DMS153 (cell line): Measurements from ENCODE around the gene LCN2.
"Not testable (repeated sequence)": the region's sequence is repeated elsewhere in the genome, so short reads cannot be mapped to it uniquely, and the experiment has no call there.

ENCODE experiments used
- DNase-seq: peaks from one replicate; lab custom pipeline; 2025; lab: John Stamatoyannopoulos, UW

LCN2 gene

GRCh38 chr9:128128836-128129590, 20.2 kb upstream of the LCN2 start:
- no peak for DNase-seq

DNA sequence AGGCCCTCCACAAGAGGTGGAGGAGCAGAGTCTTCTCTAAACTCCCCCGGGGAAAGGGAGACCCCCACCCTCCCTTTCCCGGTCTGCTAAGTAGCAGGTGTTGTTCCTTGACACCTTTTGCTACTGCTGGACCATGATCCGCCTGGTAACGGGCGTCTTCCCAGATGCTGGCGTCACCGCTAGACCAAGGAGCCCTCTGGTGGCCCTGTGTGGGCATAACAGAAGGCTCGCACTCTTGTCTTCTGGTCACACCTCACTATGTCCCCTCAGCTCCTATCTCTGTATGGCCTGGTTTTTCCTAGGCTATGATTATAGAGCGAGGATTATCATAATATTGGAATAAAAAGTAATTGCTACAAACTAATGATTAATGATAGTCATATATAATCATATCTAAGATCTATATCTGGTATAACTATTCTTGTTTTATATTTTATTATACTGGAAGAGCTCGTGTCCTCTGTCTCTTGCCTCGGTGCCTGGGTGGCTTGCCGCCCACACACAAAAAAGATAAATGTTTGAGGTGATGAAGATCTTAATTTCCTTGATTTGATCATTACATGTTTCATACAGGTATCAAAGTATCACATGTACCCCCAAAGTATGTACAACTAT, 19.2 kb upstream of the LCN2 start:
- DNase-seq, result not testable (repeated sequence)

DNA sequence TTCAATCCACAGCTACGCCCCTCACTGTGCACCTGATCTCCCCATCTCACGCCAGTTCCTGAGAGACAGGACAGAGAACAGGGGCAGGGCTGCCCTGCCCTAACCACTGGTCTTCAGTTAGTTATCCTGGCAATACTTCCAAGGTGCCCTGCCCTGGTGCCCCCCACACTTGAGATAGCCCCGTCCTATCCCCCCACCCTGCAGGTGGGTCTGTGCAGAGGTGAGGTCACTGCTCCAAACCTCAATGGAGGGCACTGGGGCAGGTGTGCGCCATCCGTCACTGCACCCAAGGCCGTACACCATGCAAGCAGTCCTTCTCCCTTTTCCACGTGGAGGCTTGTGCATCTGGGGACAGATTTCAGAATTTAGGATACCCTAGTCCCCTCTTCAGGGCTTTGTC, 18.6 kb upstream of the LCN2 start:
- not testable (repeated sequence) for DNase-seq

- not testable (repeated sequence) for DNase-seq
Observed at GRCh38 chr9:128131346-128131745, 17.9 kb upstream of the LCN2 start.

DNA sequence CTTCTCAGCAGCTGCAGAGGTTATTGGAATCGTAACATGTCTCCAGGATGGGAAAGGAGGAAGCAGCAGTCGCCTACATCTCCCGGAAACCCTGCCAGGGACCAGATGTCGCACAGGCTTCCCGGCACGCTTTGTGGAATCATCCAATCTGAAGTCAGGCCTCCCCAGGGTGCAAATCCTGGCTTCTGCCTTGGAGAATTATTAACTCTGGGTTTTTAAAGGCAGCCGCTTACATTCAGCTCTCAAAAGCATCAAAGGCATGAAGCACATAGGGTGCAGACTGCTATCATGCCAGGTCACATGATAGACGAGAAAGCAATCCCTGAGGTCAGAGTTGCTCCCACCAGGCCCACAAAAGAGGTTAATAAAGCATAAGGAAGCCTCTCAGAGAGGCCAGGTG, 17.1 kb upstream of the LCN2 start:
- DNase-seq, result not testable (repeated sequence)

- not testable (repeated sequence) for DNase-seq
Observed at GRCh38 chr9:128135561-128135960, 13.7 kb upstream of the LCN2 start.

DNA sequence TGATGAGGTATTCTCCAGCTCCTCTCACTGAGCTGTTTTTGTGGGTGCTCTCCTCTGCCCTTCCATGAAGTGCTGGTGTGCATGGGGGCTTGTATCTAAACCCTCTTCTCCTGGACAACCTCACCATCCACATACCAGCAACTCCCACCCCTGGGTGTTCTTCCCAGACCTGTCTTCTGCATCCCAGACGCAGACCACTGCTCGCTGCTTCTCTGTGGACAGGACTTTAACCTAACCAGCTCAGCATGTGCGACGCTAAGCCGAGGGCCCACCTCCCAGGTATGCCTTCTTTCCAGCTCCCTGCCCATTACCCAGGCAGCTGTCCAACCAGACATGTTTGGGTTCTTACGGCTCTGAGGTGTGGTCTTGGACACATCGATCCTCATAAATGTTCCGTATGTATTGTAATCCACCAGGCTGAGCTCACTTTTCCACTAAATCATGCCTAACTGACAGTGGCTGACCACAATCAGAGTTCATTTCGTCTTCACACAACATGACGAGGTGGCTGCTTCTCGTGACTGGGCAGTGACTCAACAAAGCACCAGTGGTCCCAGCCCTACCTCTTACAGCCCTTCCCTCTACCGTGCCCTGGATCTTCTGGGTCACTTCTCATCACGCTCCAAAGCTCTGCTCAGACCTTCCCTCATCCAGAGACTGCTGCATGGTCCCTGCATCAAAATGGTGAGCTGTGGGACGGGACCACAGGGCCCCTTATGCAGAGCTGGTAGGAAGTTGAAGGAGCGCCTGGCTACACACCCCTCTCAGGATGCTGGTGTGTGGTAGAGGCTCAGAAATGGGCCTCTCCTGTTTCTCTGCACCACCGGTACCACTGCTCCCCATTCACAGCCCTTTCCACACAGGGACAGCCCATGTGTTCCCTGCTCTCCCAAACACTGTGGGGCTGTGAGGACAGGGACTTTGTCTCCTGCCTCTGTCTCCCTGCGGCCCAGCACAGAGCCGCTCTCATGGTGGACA, 12.1 kb upstream of the LCN2 start:
- no peak for DNase-seq

GRCh38 chr9:128138001-128138400, 11.3 kb upstream of the LCN2 start:
- DNase-seq, result no peak

DNA sequence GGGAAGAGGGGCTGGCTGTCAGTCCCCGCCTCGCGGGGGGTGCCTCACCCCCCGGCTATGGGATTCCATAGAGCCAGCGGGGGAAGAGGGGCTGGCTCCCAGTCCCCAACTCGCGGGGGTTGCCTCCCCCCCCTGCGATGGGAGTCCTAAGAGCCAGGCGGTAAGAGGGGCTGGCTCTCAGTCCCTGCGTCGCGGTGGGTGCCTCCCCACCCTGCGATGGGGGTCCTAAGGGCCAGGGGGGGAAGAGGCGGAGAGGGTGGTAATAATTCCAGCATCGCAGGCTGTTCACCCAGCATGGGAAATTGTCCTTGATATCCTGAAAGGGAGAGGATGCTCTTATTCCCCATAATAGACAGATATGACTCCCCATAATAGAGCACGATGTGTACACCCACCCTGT, 9.6 kb upstream of the LCN2 start:
- DNase-seq, result no peak

GRCh38 chr9:128141604-128142003, 7.6 kb upstream of the LCN2 start:
- DNase-seq, result no peak

- DNase-seq, result no peak
Observed at GRCh38 chr9:128142061-128142460, 7.2 kb upstream of the LCN2 start.

GRCh38 chr9:128142596-128142995, 6.7 kb upstream of the LCN2 start:
- no peak for DNase-seq

DNA sequence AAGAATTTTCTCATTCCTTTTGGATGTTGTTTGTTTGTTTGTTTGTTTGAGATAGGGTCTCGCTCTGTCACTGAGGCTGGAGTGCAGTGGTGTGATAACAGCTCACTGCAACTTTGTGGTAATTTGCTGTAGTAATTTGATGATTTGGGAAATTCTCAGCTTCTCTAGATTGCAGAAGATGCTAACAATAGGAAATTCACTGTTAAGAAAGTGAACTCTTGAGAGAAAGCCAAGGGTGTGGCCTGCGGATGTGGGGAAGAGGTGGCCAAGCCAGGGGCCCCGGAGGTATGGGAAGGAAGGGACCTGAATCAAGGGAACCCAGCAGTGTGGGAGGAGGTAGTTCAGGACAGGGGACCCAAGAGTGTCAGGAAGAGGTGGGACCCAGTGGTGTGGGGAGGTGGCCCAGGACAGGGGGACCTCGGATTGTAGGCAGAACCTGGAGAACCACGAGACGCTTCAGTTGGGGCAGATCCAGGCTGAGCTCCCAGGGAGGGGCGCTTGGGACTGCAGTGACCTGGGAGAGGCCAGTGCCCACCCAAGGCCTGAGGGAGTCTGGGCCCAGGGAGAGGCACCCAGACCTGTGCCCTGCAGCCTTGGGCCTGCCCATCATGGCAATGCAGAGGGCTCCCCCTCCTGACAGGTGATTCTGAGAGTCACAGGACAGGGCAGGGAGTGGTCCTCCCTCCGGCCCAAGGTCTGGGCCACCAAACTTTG, 5.6 kb upstream of the LCN2 start:
- DNase-seq, result no peak

- no peak for DNase-seq
Observed at GRCh38 chr9:128144239-128145181, 4.7 kb upstream of the LCN2 start.

- no peak for DNase-seq
Observed at GRCh38 chr9:128145536-128145935, 3.7 kb upstream of the LCN2 start.

DNA sequence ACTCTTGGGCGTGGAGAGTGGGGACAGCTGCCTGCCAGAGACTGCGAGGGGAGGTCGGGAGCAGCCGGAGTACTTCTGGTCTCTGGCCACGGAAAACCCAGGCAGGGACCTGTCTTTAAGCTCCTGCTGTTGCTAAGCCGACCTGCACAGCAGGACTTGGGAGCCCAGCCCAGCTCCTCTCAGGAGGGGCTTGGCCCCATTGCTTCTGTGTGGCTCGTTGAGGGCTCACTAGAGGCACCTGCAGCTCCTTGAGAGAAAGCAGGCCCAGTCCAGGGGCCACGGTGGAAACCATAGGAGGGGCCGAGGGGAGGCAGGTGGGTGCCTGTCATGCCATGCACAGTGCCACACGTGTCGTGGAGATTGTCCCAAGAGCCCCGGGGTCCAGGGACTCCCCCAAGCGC, 3.3 kb upstream of the LCN2 start:
- DNase-seq, result no peak

- DNase-seq, result no peak
Observed at GRCh38 chr9:128146591-128147120, 2.6 kb upstream of the LCN2 start.

DNA sequence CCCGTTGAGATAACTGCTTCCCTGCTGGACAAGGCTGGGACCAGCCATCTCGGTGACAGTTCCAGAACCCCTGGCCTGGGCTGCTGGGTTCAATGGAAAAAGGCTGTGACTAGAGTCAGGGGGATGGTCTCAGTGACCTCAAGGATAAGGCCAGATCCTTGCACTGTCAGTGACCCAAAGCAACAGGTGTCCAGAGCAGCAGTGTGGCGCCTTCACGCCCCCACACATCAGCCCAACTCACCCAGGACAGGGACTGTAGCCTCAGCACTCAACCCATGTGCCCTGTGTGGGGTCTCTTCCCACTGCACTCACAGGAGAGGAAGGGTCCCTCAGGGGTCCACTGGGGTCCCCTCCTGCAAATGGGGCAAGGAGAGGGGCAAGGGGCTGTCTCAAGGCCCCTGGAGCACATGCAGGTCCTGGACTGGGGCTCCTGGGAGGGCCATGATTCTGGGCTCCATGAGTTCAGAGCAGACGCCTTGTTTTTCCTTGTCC, 698 bp upstream of the LCN2 start:
- no peak for DNase-seq

- DNase-seq, result no peak
Observed at GRCh38 chr9:128149951-128150593, 819 bp downstream of the LCN2 start.
